ENCODE results near the gene TMEM154. TPM values are rescaled to one million over a fixed set of nuclear protein-coding genes. Genes with fewer than 3 reads are reported as not detected.

The TMEM154 gene
- total and polyA plus RNA-seq, 10 of the 15 experiments (the other 5 are each of a cell fraction or from before 2014, with no cell fraction given) = 5.1 to 41.4 (median 18.2) TPM

DNA sequence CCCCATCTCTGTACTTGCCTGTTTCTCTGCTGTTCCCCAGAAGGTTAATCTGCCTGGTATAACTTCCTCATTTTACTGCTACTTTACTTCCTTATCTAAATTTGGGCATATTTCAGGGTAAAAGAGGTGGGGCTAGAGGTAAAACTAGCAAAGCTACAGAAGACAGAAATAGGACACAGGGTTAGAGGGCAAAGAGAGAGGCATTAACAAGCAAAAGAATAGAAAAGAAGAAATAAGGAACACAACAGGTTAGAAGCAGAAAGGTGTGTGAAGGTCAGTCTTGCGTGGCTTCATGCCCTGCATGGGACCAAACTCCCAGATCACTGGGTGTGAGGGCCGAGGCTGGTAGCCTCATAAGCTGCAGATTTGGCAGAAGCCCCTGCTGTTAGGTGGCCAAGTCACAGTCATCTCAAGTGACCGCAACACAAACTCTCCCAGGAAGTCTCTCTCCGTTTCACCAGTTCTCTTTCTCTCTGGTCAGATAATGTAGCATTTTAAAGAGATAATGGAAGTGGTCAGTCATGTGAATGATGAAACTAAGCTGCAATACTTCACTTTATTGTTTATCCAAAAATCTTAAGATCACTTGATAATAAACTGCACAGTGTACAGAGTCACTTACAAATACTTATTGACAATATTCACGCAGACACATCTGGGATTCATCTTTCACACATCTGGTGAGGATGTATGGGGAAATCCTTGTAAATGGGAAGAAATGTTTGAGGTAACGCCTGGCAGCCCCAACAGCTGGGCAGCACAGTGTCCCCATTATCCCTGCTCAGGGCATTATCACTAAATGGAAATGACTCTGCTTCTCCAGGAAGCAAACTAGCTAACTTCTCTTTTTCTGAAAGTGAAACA is 16.4 kb downstream of the TMEM154 start (continued):
- TF ChIP-seq, protein P1, sequence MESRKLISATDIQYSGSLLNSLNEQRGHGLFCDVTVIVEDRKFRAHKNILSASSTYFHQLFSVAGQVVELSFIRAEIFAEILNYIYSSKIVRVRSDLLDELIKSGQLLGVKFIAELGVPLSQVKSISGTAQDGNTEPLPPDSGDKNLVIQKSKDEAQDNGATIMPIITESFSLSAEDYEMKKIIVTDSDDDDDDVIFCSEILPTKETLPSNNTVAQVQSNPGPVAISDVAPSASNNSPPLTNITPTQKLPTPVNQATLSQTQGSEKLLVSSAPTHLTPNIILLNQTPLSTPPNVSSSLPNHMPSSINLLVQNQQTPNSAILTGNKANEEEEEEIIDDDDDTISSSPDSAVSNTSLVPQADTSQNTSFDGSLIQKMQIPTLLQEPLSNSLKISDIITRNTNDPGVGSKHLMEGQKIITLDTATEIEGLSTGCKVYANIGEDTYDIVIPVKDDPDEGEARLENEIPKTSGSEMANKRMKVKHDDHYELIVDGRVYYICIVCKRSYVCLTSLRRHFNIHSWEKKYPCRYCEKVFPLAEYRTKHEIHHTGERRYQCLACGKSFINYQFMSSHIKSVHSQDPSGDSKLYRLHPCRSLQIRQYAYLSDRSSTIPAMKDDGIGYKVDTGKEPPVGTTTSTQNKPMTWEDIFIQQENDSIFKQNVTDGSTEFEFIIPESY (IDR thresholded peaks at IDR 0.05) = peak; percentile 72; the same call in 1 of the 2 replicates
- TF ChIP-seq JUND (IDR thresholded peaks at IDR 0.05; ENCODE audit: low read depth, low read length) (no peak), MEF2A (IDR thresholded peaks at IDR 0.05; ENCODE audit: insufficient read depth, low read depth, low read length) (peak; percentile 29; the same call in 1 of the 2 replicates), MTA3 (IDR thresholded peaks at IDR 0.05; ENCODE audit: borderline replicate concordance, low read length) (0 out of 2 replicates have a peak, but pooled peaks have one; percentile 22), CBX5 (IDR thresholded peaks at IDR 0.05; ENCODE audit: low read depth) (0 out of 2 replicates have a peak, but pooled peaks have one; percentile 28), EED (IDR thresholded peaks at IDR 0.05; ENCODE audit: low read depth) (peak; percentile 63; the same call in 1 of the 2 replicates), TARDBP (IDR thresholded peaks at IDR 0.05; ENCODE audit: borderline replicate concordance) (no peak), POLR2AphosphoS5 (IDR thresholded peaks at IDR 0.05; ENCODE audit: low read length) (no peak), NFYA (IDR thresholded peaks at IDR 0.05; ENCODE audit: borderline replicate concordance, low read depth, low read length) (no peak), CEBPB (IDR thresholded peaks at IDR 0.05; ENCODE audit: borderline replicate concordance in 1 of 2, low read depth in 2 of 2, low read length in 2 of 2) (no peak), NR2F1 (conservative IDR thresholded peaks at IDR 0.05) (peak; percentile 92), CHD4 (IDR thresholded peaks at IDR 0.05) (no peak), SMAD1 (IDR thresholded peaks at IDR 0.05; ENCODE audit: low read depth, partially characterized antibody) (no peak), CBFB (IDR thresholded peaks at IDR 0.05; ENCODE audit: low read depth) (no peak), BACH1 (IDR thresholded peaks at IDR 0.05; ENCODE audit: borderline replicate concordance) (no peak), HDGF (IDR thresholded peaks at IDR 0.05) (peak; percentile 83)
- TF ChIP-seq, protein P2, sequence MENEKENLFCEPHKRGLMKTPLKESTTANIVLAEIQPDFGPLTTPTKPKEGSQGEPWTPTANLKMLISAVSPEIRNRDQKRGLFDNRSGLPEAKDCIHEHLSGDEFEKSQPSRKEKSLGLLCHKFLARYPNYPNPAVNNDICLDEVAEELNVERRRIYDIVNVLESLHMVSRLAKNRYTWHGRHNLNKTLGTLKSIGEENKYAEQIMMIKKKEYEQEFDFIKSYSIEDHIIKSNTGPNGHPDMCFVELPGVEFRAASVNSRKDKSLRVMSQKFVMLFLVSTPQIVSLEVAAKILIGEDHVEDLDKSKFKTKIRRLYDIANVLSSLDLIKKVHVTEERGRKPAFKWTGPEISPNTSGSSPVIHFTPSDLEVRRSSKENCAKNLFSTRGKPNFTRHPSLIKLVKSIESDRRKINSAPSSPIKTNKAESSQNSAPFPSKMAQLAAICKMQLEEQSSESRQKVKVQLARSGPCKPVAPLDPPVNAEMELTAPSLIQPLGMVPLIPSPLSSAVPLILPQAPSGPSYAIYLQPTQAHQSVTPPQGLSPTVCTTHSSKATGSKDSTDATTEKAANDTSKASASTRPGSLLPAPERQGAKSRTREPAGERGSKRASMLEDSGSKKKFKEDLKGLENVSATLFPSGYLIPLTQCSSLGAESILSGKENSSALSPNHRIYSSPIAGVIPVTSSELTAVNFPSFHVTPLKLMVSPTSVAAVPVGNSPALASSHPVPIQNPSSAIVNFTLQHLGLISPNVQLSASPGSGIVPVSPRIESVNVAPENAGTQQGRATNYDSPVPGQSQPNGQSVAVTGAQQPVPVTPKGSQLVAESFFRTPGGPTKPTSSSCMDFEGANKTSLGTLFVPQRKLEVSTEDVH (IDR thresholded peaks at IDR 0.05; ENCODE audit: low read depth, partially characterized antibody) = no peak
- TF ChIP-seq, protein P3, sequence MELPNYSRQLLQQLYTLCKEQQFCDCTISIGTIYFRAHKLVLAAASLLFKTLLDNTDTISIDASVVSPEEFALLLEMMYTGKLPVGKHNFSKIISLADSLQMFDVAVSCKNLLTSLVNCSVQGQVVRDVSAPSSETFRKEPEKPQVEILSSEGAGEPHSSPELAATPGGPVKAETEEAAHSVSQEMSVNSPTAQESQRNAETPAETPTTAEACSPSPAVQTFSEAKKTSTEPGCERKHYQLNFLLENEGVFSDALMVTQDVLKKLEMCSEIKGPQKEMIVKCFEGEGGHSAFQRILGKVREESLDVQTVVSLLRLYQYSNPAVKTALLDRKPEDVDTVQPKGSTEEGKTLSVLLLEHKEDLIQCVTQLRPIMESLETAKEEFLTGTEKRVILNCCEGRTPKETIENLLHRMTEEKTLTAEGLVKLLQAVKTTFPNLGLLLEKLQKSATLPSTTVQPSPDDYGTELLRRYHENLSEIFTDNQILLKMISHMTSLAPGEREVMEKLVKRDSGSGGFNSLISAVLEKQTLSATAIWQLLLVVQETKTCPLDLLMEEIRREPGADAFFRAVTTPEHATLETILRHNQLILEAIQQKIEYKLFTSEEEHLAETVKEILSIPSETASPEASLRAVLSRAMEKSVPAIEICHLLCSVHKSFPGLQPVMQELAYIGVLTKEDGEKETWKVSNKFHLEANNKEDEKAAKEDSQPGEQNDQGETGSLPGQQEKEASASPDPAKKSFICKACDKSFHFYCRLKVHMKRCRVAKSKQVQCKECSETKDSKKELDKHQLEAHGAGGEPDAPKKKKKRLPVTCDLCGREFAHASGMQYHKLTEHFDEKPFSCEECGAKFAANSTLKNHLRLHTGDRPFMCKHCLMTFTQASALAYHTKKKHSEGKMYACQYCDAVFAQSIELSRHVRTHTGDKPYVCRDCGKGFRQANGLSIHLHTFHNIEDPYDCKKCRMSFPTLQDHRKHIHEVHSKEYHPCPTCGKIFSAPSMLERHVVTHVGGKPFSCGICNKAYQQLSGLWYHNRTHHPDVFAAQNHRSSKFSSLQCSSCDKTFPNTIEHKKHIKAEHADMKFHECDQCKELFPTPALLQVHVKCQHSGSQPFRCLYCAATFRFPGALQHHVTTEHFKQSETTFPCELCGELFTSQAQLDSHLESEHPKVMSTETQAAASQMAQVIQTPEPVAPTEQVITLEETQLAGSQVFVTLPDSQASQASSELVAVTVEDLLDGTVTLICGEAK (IDR thresholded peaks at IDR 0.05; ENCODE audit: borderline replicate concordance) = 0 out of 2 replicates have a peak, but pooled peaks have one; percentile 12
- TF ChIP-seq, protein P4, sequence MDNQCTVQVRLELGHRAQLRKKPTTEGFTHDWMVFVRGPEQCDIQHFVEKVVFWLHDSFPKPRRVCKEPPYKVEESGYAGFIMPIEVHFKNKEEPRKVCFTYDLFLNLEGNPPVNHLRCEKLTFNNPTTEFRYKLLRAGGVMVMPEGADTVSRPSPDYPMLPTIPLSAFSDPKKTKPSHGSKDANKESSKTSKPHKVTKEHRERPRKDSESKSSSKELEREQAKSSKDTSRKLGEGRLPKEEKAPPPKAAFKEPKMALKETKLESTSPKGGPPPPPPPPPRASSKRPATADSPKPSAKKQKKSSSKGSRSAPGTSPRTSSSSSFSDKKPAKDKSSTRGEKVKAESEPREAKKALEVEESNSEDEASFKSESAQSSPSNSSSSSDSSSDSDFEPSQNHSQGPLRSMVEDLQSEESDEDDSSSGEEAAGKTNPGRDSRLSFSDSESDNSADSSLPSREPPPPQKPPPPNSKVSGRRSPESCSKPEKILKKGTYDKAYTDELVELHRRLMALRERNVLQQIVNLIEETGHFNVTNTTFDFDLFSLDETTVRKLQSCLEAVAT (IDR thresholded peaks at IDR 0.05) = peak; percentile 53
